Measurements from ENCODE around the gene PPP2CA. TPM values are rescaled to one million over a fixed set of nuclear protein-coding genes. Genes with fewer than 3 reads are reported as not detected.

PPP2CA gene
- total and polyA plus RNA-seq, 4 donors, result 32.2 to 117 (median 104) TPM

- Histone ChIP-seq H3K9ac (ENCODE audit: insufficient read depth in 1 of 2, low read length in 2 of 2) (no peak overlapping the region), H3K27ac (ENCODE audit: low read depth in 1 of 2, low read length in 1 of 2) (peak overlapping the region in 1 of 2 donors; percentile 90), H3K27me3 (ENCODE audit: control insufficient read depth in 3 of 3, insufficient read depth in 3 of 3, low read length in 2 of 3) (no peaks in the 10 kb centered on the region), H3K4me3 (no peak overlapping the region), H3K36me3 (ENCODE audit: control insufficient read depth in 4 of 4, insufficient read depth in 4 of 4, low read length in 4 of 4) (no peaks in the 10 kb centered on the region), H3K4me1 (ENCODE audit: control insufficient read depth in 5 of 5, insufficient read depth in 5 of 5, low read length in 5 of 5) (peaks cover 0 to 8% (median 4%) of the 10 kb centered on the region in 5 donors), H3K9me3 (ENCODE audit: control insufficient read depth in 4 of 4, insufficient read depth in 3 of 4, low read length in 3 of 4) (no peaks in the 10 kb centered on the region)
- WGBS, 2 donors, result 94 to 95% methylated on average over 5 of the region's 5 CpGs
- DNase-seq (no peak), ATAC-seq (ENCODE audit: insufficient read depth, low FRiP score) (no peak)
- TF ChIP-seq, protein P1, sequence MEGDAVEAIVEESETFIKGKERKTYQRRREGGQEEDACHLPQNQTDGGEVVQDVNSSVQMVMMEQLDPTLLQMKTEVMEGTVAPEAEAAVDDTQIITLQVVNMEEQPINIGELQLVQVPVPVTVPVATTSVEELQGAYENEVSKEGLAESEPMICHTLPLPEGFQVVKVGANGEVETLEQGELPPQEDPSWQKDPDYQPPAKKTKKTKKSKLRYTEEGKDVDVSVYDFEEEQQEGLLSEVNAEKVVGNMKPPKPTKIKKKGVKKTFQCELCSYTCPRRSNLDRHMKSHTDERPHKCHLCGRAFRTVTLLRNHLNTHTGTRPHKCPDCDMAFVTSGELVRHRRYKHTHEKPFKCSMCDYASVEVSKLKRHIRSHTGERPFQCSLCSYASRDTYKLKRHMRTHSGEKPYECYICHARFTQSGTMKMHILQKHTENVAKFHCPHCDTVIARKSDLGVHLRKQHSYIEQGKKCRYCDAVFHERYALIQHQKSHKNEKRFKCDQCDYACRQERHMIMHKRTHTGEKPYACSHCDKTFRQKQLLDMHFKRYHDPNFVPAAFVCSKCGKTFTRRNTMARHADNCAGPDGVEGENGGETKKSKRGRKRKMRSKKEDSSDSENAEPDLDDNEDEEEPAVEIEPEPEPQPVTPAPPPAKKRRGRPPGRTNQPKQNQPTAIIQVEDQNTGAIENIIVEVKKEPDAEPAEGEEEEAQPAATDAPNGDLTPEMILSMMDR (IDR thresholded peaks at IDR 0.05; ENCODE audit: control extremely low read depth, extremely low read depth), result no peak
These were observed 21.0 kb upstream of the PPP2CA start for GRCh38 chr5:134246771-134247427.

DNA sequence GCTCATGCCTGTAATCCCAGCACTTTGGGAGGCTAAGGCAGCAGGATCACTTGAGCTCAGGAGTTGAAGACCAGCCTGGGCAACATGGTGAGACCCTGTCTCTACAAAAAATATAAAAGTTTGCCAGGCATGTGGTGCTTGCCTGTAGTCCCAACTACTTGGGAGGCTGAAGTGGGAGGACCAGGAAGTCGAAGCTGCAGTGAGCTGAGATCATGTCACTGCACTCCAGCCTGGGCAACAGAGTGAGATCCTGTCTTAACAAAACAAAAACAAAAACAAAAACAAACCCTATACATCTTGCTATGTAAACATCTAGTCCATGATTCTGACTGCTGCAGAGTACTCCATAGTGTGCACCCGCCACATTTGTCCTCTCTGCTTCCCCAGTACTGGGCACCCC lies 19.8 kb upstream of the PPP2CA start:
- H3K27me3 ChIP-seq (ENCODE audit: control insufficient read depth in 3 of 3, insufficient read depth in 3 of 3, low read length in 2 of 3), result no peaks in the 10 kb centered on the region
- H3K4me1 ChIP-seq (ENCODE audit: control insufficient read depth in 5 of 5, insufficient read depth in 5 of 5, low read length in 5 of 5), result peaks cover 0 to 12% (median 8%) of the 10 kb centered on the region in 5 donors
- TF ChIP-seq, protein P1 (IDR thresholded peaks at IDR 0.05; ENCODE audit: control extremely low read depth, extremely low read depth), result no peak
- no peak overlapping the region for H3K4me3 ChIP-seq
- no peak for ATAC-seq (ENCODE audit: insufficient read depth, low FRiP score)
- WGBS, 2 donors, result 90 to 91% methylated on average over 2 of the region's 2 CpGs
- peak overlapping the region in 1 of 2 donors; percentile 24 for H3K27ac ChIP-seq (ENCODE audit: low read depth in 1 of 2, low read length in 1 of 2)
- H3K9ac ChIP-seq (ENCODE audit: insufficient read depth in 1 of 2, low read length in 2 of 2), result no peak overlapping the region
- H3K9me3 ChIP-seq (ENCODE audit: control insufficient read depth in 4 of 4, insufficient read depth in 3 of 4, low read length in 3 of 4), result no peaks in the 10 kb centered on the region
- no peak for DNase-seq
- no peaks in the 10 kb centered on the region for H3K36me3 ChIP-seq (ENCODE audit: control insufficient read depth in 4 of 4, insufficient read depth in 4 of 4, low read length in 4 of 4)

GRCh38 chr5:134245101-134245604 lies 19.3 kb upstream of the PPP2CA start:
- no peak overlapping the region for H3K9ac ChIP-seq (ENCODE audit: insufficient read depth in 1 of 2, low read length in 2 of 2)
- H3K4me3 ChIP-seq, result no peak overlapping the region
- ATAC-seq (ENCODE audit: insufficient read depth, low FRiP score), result no peak
- H3K36me3 ChIP-seq (ENCODE audit: control insufficient read depth in 4 of 4, insufficient read depth in 4 of 4, low read length in 4 of 4), result no peaks in the 10 kb centered on the region
- DNase-seq, result peak; percentile 37 to 58 (median 54)
- WGBS, 2 donors, result 49 to 58% methylated on average over 8 of the region's 8 CpGs
- no peaks in the 10 kb centered on the region for H3K9me3 ChIP-seq (ENCODE audit: control insufficient read depth in 4 of 4, insufficient read depth in 3 of 4, low read length in 3 of 4)
- peak overlapping the region in 1 of 2 donors; percentile 65 for H3K27ac ChIP-seq (ENCODE audit: low read depth in 1 of 2, low read length in 1 of 2)
- H3K27me3 ChIP-seq (ENCODE audit: control insufficient read depth in 3 of 3, insufficient read depth in 3 of 3, low read length in 2 of 3), result no peaks in the 10 kb centered on the region
- TF ChIP-seq, protein P1 (IDR thresholded peaks at IDR 0.05; ENCODE audit: control extremely low read depth, extremely low read depth), result no peak
- peaks cover 0 to 15% (median 12%) of the 10 kb centered on the region in 5 donors for H3K4me1 ChIP-seq (ENCODE audit: control insufficient read depth in 5 of 5, insufficient read depth in 5 of 5, low read length in 5 of 5)
